Stimulated activated CD4-positive, alpha-beta T cell treated with anti-CD3 and anti-CD28 coated beads, Interleukin-1b, Interleukin-23, amount 100 ng/mL, for 1 hour (primary cell): ENCODE data around the gene HIVEP2.

Experiments
- DNase-seq, 2 donors: peaks; one replicate each; pipeline ENCODE4 v3.0.0-alpha.2; 2020; ENCODE audit warnings: low read depth in 2 of 2

HIVEP2 gene

GRCh38 chr6:142738731-142739130 lies 206.2 kb downstream of the HIVEP2 start:
- no peak for DNase-seq

- DNase-seq, result no peak
Observed at GRCh38 chr6:142738035-142738396, 207.0 kb downstream of the HIVEP2 start.

GRCh38 chr6:142737368-142738034 lies 207.5 kb downstream of the HIVEP2 start:
- DNase-seq, result no peak

- no peak for DNase-seq
Observed at GRCh38 chr6:142735204-142735603, 209.8 kb downstream of the HIVEP2 start.

- DNase-seq, result no peak
Observed at GRCh38 chr6:142732790-142733189, 212.2 kb downstream of the HIVEP2 start.

- no peak for DNase-seq
Observed at GRCh38 chr6:142731611-142732010, 213.4 kb downstream of the HIVEP2 start.

- no peak for DNase-seq
Observed at GRCh38 chr6:142729618-142730017, 215.4 kb downstream of the HIVEP2 start.

GRCh38 chr6:142728910-142729481 lies 216.0 kb downstream of the HIVEP2 start:
- no peak for DNase-seq

- DNase-seq, result no peak
Observed at GRCh38 chr6:142728364-142728763, 216.6 kb downstream of the HIVEP2 start.

GRCh38 chr6:142726616-142727015 lies 218.4 kb downstream of the HIVEP2 start:
- DNase-seq, result no peak

GRCh38 chr6:142725024-142725770 lies 219.8 kb downstream of the HIVEP2 start:
- DNase-seq, result no peak

GRCh38 chr6:142722841-142723240 lies 222.1 kb downstream of the HIVEP2 start:
- no peak for DNase-seq

GRCh38 chr6:142722012-142722411 lies 223.0 kb downstream of the HIVEP2 start:
- DNase-seq, result no peak

- DNase-seq, result no peak
Observed at GRCh38 chr6:142721215-142721920, 223.6 kb downstream of the HIVEP2 start.

GRCh38 chr6:142718667-142719191 lies 226.2 kb downstream of the HIVEP2 start:
- DNase-seq, result no peak

- no peak for DNase-seq
Observed at GRCh38 chr6:142716097-142716496, 228.9 kb downstream of the HIVEP2 start.

- no peak for DNase-seq
Observed at GRCh38 chr6:142714951-142715785, 229.8 kb downstream of the HIVEP2 start.

- no peak for DNase-seq
Observed at GRCh38 chr6:142713959-142714358, 231.0 kb downstream of the HIVEP2 start.

GRCh38 chr6:142712231-142712630 lies 232.7 kb downstream of the HIVEP2 start:
- DNase-seq, result no peak

GRCh38 chr6:142708651-142709050 lies 236.3 kb downstream of the HIVEP2 start:
- DNase-seq, result no peak

GRCh38 chr6:142707255-142707654 lies 237.7 kb downstream of the HIVEP2 start:
- no peak for DNase-seq
